Measurements from ENCODE around the gene KRTAP10-4. TPM values are rescaled to one million over a fixed set of nuclear protein-coding genes. Genes with fewer than 3 reads are reported as not detected.
"Not testable (repeated sequence)": the region's sequence is repeated elsewhere in the genome, so short reads cannot be mapped to it uniquely, and the experiment has no call there.

KRTAP10-4 gene
- total and polyA plus RNA-seq, 9 donors = not detected

GRCh38 chr21:44549525-44550211, 23.9 kb upstream of the KRTAP10-4 start:
- Histone ChIP-seq H3K27ac (no peak overlapping the region), H3K9me3 (peaks cover 0 to 3% of the 10 kb centered on the region in 2 donors), H3K4me1 (ENCODE audit: insufficient read depth) (no peaks in the 10 kb centered on the region), H3K36me3 (no peaks in the 10 kb centered on the region), H3K27me3 (no peaks in the 10 kb centered on the region), H3K4me3 (no peak overlapping the region)
- 69 to 72% (median 70%) methylated on average over 25 of the region's 25 CpGs for WGBS, 3 donors
- DNase-seq = no peak
- intact Hi-C loops (cut with DNase I) = no loop called here
- TF ChIP-seq EP300 (IDR thresholded peaks at IDR 0.05) (no peak), POLR2A (IDR thresholded peaks at IDR 0.05) (no peak), CTCF (IDR thresholded peaks at IDR 0.05) (no peak)

GRCh38 chr21:44550285-44550684, 23.2 kb upstream of the KRTAP10-4 start:
- 37 to 52% (median 41%) methylated on average over 11 to 17 of the region's 17 CpGs for WGBS, 3 donors

GRCh38 chr21:44550807-44551206, 22.7 kb upstream of the KRTAP10-4 start:
- Histone ChIP-seq H3K4me1 (ENCODE audit: insufficient read depth) (no peaks in the 10 kb centered on the region), H3K4me3 (no peak overlapping the region), H3K9me3 (peaks cover 0 to 3% of the 10 kb centered on the region in 2 donors), H3K27me3 (no peaks in the 10 kb centered on the region), H3K27ac (no peak overlapping the region), H3K36me3 (no peaks in the 10 kb centered on the region)
- intact Hi-C loops (cut with DNase I) = no loop called here
- WGBS, 3 donors = 59 to 69% (median 62%) methylated on average over 10 of the region's 10 CpGs
- no peak for DNase-seq
- TF ChIP-seq CTCF (IDR thresholded peaks at IDR 0.05) (no peak), EP300 (IDR thresholded peaks at IDR 0.05) (no peak), POLR2A (IDR thresholded peaks at IDR 0.05) (no peak)

More at GRCh38 chr21:44550285-44550684, 23.2 kb upstream of the KRTAP10-4 start:
- intact Hi-C loops (cut with DNase I); DNase-seq; H3K36me3 ChIP-seq; H3K27ac ChIP-seq; H3K4me3 ChIP-seq; H3K9me3 ChIP-seq; H3K27me3 ChIP-seq; H3K4me1 ChIP-seq (ENCODE audit: insufficient read depth): not testable (repeated sequence)

- peaks cover 0 to 3% of the 10 kb centered on the region in 2 donors for H3K9me3 ChIP-seq
- no peaks in the 10 kb centered on the region for H3K4me1 ChIP-seq (ENCODE audit: insufficient read depth)
- H3K27ac ChIP-seq = no peak within 1 kb of the TSS
- no peaks in the 10 kb centered on the region for H3K27me3 ChIP-seq
- WGBS, 3 donors = 41 to 57% (median 52%) methylated on average over 17 of the region's 17 CpGs
- no peak within 1 kb of the TSS for H3K4me3 ChIP-seq
- H3K36me3 ChIP-seq = no peaks in the 10 kb centered on the region
- no peak for TF ChIP-seq EP300 (IDR thresholded peaks at IDR 0.05)
- no peak for TF ChIP-seq POLR2A (IDR thresholded peaks at IDR 0.05)
- no peak for TF ChIP-seq CTCF (IDR thresholded peaks at IDR 0.05)
- DNase-seq = no peak
- intact Hi-C loops (cut with DNase I) = no loop called here
Measured at GRCh38 chr21:44551340-44551961, 22.1 kb upstream of the KRTAP10-4 start, which contains the start of gene KRTAP10-2. TSS of gene KRTAP10-2 (minus strand) at chr21:44551505. CDS start at chr21:44551458, 47 bp downstream.

GRCh38 chr21:44552136-44552535, 21.4 kb upstream of the KRTAP10-4 start:
- TF ChIP-seq EP300 (IDR thresholded peaks at IDR 0.05) = no peak
- no peak for TF ChIP-seq CTCF (IDR thresholded peaks at IDR 0.05)
- no peak for TF ChIP-seq POLR2A (IDR thresholded peaks at IDR 0.05)
- intact Hi-C loops (cut with DNase I) = no loop called here
- no peak for DNase-seq
- no peak overlapping the region for H3K4me3 ChIP-seq
- no peak overlapping the region for H3K27ac ChIP-seq
- no peaks in the 10 kb centered on the region for H3K36me3 ChIP-seq
- H3K9me3 ChIP-seq = peaks cover 0 to 3% of the 10 kb centered on the region in 2 donors
- no peaks in the 10 kb centered on the region for H3K4me1 ChIP-seq (ENCODE audit: insufficient read depth)
- H3K27me3 ChIP-seq = no peaks in the 10 kb centered on the region
- 91 to 93% (median 91%) methylated on average over 6 of the region's 6 CpGs for WGBS, 3 donors
